GM12878 (cell line): ENCODE measurements around the gene SGIP1. TPM values are rescaled to one million over a fixed set of nuclear protein-coding genes. Genes with fewer than 3 reads are reported as not detected.

Experiments used
- ATF3 ChIP-seq: IDR thresholded peaks from 2 replicates; pipeline ENCODE4 v1.6.1; 2011; ENCODE audit warnings: low read depth, mild to moderate bottlenecking, low read length, moderate library complexity, borderline replicate concordance; ENCODE audit errors: extremely low read depth
- EED ChIP-seq: sonication (generic); IDR thresholded peaks from 2 replicates; pipeline ENCODE4 v1.6.1; 2016; ENCODE audit warnings: antibody characterized with exemption, low read depth
- IRF5 ChIP-seq: fragments of 450-650 bp; IDR thresholded peaks from 2 replicates; pipeline ENCODE4 v1.6.1; 2017; ENCODE audit warnings: borderline replicate concordance
- JUNB ChIP-seq: IDR thresholded peaks from 2 replicates; pipeline ENCODE4 v1.6.1; 2016; ENCODE audit warnings: antibody characterized with exemption, mild to moderate bottlenecking
- MLLT1 ChIP-seq: fragments of 450-650 bp; IDR thresholded peaks from 2 replicates; pipeline ENCODE4 v1.6.1; 2016; ENCODE audit warnings: mild to moderate bottlenecking
- MXI1 ChIP-seq: fragments of 150-350 bp; IDR thresholded peaks from 2 replicates; pipeline ENCODE4 v1.6.1; 2011; ENCODE audit warnings: low read depth, mild to moderate bottlenecking, inconsistent platforms, low read length, improper control_type of control experiment
- NR2C2 ChIP-seq: IDR thresholded peaks from 2 replicates; pipeline ENCODE4 v1.6.1; 2011; ENCODE audit warnings: borderline replicate concordance, low read depth; ENCODE audit not compliant: control insufficient read depth, insufficient read length
- NRF1 ChIP-seq: conservative IDR thresholded peaks from 2 replicates; pipeline ENCODE4 v1.6.1; 2011; ENCODE audit warnings: mild to moderate bottlenecking, low read depth, low read length, improper control_type of control experiment
- PML ChIP-seq: IDR thresholded peaks from 2 replicates; pipeline ENCODE4 v1.6.1; 2012; ENCODE audit warnings: low read length, inconsistent platforms
- RELA ChIP-seq: fragments of 450-650 bp; IDR thresholded peaks from 2 replicates; pipeline ENCODE4 v1.8.0; 2014; ENCODE audit warnings: borderline replicate concordance; ENCODE audit not compliant: partially characterized antibody
- SIX5 ChIP-seq: IDR thresholded peaks from 2 replicates; pipeline ENCODE4 v1.6.1; 2011; ENCODE audit warnings: mild to moderate bottlenecking, low read depth, low read length, moderate library complexity; ENCODE audit not compliant: severe bottlenecking
- SUPT20H ChIP-seq: IDR thresholded peaks from 2 replicates; pipeline ENCODE4 v1.6.1; 2011; ENCODE audit warnings: low read depth, mild to moderate bottlenecking, low read length, moderate library complexity, borderline replicate concordance; ENCODE audit not compliant: control insufficient read depth
- TCF3 ChIP-seq: IDR thresholded peaks from 2 replicates; pipeline ENCODE4 v1.6.1; 2012; ENCODE audit warnings: low read depth, mild to moderate bottlenecking, low read length, borderline replicate concordance; ENCODE audit not compliant: insufficient read depth
- polyA plus RNA-seq, 11 experiments: library from polyadenylated mRNA; depleted of rRNA in 4 of 11; unstranded in 6 of 11; stranded (reverse) in 5 of 11; fragments of >200 nt; fragmentation: Nextera tagmentation in 4 of 11; fragmentation: Illumina TruSeq in 1 of 11; extraction: Ambion mirVana in 4 of 11; extraction: Trizol in 1 of 11; gene quantifications; 1 replicate in 1 of 11; 2 replicates in 10 of 11; pipeline versions ENCODE4 v1.2.1 to v1.2.3, GENCODE V29; 2011 to 2016; ENCODE audit warnings: inconsistent platforms in 2 of 11, missing spikeins in 2 of 11, low read depth in 1 of 11
- total RNA-seq, 4 experiments: library from RNA; depleted of rRNA in 3 of 4; stranded (reverse); fragments of >200 nt in 3 of 4; fragmentation: Illumina TruSeq in 1 of 4; extraction: Trizol in 1 of 4; gene quantifications; 2 replicates each; pipeline versions ENCODE4 v1.2.1 to v1.2.3, GENCODE V29; 2013 to 2021
- TF ChIP-seq, protein P1 (sequence below): fragments of 450-650 bp; IDR thresholded peaks from 2 replicates; pipeline ENCODE4 v1.6.1; 2018; ENCODE audit warnings: mild to moderate bottlenecking, low read depth, moderate library complexity; ENCODE audit not compliant: partially characterized antibody
- TF ChIP-seq, protein P2 (sequence below): IDR thresholded peaks from 2 replicates; pipeline ENCODE4 v1.6.1; 2011; ENCODE audit warnings: borderline replicate concordance, low read depth, mild to moderate bottlenecking, moderate library complexity, mixed read lengths, low read length; ENCODE audit not compliant: insufficient read depth; ENCODE audit errors: extremely low read length
- TF ChIP-seq, protein P3 (sequence below): fragments of 450-650 bp; IDR thresholded peaks from 2 replicates; pipeline ENCODE4 v1.6.1; 2014; ENCODE audit warnings: mild to moderate bottlenecking
- TF ChIP-seq, protein P4 (sequence below): fragments of 450-650 bp; IDR thresholded peaks from 2 replicates; pipeline ENCODE4 v1.6.1; 2017; ENCODE audit warnings: mild to moderate bottlenecking, moderate library complexity

Gene SGIP1
- total and polyA plus RNA-seq, 10 of the 15 experiments (the other 5 are each of a cell fraction or from before 2014, with no cell fraction given): 0.15 TPM; not detected in 9

DNA sequence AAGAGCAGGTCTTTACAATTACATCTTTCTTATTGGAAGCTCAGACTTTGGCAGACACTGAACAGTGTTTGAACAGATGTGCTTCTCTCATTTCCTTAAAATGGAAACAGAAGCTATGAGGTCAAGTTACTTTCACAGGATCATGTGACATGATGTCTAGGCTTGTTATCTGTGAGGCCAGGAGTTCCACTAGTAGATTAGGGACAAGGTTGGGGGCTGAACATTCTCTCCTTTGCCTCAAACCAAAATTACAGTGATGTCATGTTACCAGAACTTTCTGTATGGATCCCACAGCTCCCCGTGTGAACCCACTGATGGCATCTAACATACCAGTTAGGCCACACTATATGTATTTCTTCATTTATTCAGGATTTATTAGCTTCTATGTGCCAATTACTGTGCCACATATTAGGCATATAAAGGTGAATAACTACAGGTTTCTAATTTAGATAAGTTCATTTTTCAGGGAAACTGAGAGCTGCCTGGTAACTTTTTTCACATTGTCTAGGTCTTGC lies 224.3 kb downstream of the SGIP1 start (continued):
- TF ChIP-seq, protein P1, sequence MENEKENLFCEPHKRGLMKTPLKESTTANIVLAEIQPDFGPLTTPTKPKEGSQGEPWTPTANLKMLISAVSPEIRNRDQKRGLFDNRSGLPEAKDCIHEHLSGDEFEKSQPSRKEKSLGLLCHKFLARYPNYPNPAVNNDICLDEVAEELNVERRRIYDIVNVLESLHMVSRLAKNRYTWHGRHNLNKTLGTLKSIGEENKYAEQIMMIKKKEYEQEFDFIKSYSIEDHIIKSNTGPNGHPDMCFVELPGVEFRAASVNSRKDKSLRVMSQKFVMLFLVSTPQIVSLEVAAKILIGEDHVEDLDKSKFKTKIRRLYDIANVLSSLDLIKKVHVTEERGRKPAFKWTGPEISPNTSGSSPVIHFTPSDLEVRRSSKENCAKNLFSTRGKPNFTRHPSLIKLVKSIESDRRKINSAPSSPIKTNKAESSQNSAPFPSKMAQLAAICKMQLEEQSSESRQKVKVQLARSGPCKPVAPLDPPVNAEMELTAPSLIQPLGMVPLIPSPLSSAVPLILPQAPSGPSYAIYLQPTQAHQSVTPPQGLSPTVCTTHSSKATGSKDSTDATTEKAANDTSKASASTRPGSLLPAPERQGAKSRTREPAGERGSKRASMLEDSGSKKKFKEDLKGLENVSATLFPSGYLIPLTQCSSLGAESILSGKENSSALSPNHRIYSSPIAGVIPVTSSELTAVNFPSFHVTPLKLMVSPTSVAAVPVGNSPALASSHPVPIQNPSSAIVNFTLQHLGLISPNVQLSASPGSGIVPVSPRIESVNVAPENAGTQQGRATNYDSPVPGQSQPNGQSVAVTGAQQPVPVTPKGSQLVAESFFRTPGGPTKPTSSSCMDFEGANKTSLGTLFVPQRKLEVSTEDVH: no peak
- TF ChIP-seq SIX5 (no peak), RELA (no peak), MXI1 (no peak), NR2C2 (no peak), MLLT1 (no peak), IRF5 (no peak), SUPT20H (no peak), TCF3 (no peak), EED (no peak), PML (no peak), JUNB (no peak), ATF3 (no peak), NRF1 (no peak)
- TF ChIP-seq, protein P2, sequence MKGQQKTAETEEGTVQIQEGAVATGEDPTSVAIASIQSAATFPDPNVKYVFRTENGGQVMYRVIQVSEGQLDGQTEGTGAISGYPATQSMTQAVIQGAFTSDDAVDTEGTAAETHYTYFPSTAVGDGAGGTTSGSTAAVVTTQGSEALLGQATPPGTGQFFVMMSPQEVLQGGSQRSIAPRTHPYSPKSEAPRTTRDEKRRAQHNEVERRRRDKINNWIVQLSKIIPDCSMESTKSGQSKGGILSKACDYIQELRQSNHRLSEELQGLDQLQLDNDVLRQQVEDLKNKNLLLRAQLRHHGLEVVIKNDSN: no peak
- TF ChIP-seq, protein P3, sequence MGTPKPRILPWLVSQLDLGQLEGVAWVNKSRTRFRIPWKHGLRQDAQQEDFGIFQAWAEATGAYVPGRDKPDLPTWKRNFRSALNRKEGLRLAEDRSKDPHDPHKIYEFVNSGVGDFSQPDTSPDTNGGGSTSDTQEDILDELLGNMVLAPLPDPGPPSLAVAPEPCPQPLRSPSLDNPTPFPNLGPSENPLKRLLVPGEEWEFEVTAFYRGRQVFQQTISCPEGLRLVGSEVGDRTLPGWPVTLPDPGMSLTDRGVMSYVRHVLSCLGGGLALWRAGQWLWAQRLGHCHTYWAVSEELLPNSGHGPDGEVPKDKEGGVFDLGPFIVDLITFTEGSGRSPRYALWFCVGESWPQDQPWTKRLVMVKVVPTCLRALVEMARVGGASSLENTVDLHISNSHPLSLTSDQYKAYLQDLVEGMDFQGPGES: no peak
- TF ChIP-seq, protein P4, sequence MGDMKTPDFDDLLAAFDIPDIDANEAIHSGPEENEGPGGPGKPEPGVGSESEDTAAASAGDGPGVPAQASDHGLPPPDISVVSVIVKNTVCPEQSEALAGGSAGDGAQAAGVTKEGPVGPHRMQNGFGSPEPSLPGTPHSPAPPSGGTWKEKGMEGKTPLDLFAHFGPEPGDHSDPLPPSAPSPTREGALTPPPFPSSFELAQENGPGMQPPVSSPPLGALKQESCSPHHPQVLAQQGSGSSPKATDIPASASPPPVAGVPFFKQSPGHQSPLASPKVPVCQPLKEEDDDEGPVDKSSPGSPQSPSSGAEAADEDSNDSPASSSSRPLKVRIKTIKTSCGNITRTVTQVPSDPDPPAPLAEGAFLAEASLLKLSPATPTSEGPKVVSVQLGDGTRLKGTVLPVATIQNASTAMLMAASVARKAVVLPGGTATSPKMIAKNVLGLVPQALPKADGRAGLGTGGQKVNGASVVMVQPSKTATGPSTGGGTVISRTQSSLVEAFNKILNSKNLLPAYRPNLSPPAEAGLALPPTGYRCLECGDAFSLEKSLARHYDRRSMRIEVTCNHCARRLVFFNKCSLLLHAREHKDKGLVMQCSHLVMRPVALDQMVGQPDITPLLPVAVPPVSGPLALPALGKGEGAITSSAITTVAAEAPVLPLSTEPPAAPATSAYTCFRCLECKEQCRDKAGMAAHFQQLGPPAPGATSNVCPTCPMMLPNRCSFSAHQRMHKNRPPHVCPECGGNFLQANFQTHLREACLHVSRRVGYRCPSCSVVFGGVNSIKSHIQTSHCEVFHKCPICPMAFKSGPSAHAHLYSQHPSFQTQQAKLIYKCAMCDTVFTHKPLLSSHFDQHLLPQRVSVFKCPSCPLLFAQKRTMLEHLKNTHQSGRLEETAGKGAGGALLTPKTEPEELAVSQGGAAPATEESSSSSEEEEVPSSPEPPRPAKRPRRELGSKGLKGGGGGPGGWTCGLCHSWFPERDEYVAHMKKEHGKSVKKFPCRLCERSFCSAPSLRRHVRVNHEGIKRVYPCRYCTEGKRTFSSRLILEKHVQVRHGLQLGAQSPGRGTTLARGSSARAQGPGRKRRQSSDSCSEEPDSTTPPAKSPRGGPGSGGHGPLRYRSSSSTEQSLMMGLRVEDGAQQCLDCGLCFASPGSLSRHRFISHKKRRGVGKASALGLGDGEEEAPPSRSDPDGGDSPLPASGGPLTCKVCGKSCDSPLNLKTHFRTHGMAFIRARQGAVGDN: no peak
